Dedifferentiated amniotic fluid mesenchymal stem cell (primary cell): ENCODE results near the gene PYGO1.
"Not testable (repeated sequence)": the region's sequence is repeated elsewhere in the genome, so short reads cannot be mapped to it uniquely, and the experiment has no call there.

Experiments
- DNase-seq: peaks from one replicate; pipeline ENCODE4 v3.0.0-alpha.2; 2016; ENCODE audit errors: extremely low spot score

Gene PYGO1

GRCh38 chr15:55505407-55505806 is 82.7 kb downstream of the PYGO1 start:
- DNase-seq: not testable (repeated sequence)

- DNase-seq: no peak
Measured at GRCh38 chr15:55499151-55499550, 89.0 kb downstream of the PYGO1 start.

- peak; percentile 77 for DNase-seq
Measured at GRCh38 chr15:55498109-55498938, 89.8 kb downstream of the PYGO1 start.

- DNase-seq: no peak
Measured at GRCh38 chr15:55496716-55497115, 91.4 kb downstream of the PYGO1 start.

GRCh38 chr15:55494931-55495330 is 93.2 kb downstream of the PYGO1 start:
- DNase-seq: no peak

- DNase-seq: not testable (repeated sequence)
Measured at GRCh38 chr15:55488952-55489600, 99.1 kb downstream of the PYGO1 start.
